Measurements from ENCODE around the gene ARHGEF40.

- no peak for TF ChIP-seq POLR2A (IDR thresholded peaks at IDR 0.05; ENCODE audit: low read depth, low read length)
- no peak for TF ChIP-seq POLR2AphosphoS5 (IDR thresholded peaks at IDR 0.05; ENCODE audit: low read depth, low read length)
- no peak for TF ChIP-seq TAF1 (IDR thresholded peaks at IDR 0.05; ENCODE audit: borderline replicate concordance, low read depth, low read length)
These were observed 16.8 kb downstream of the ARHGEF40 start for GRCh38 chr14:21086908-21087293.

All from GM12892 (cell line).